ENCODE data around the gene PGAP1.

GRCh38 chr2:196839574-196839973 lies 86.9 kb downstream of the PGAP1 start:
- TF ChIP-seq SIN3A (IDR thresholded peaks at IDR 0.05; ENCODE audit: borderline replicate concordance, insufficient read depth, low read length): no peak
- TF ChIP-seq, protein P1, sequence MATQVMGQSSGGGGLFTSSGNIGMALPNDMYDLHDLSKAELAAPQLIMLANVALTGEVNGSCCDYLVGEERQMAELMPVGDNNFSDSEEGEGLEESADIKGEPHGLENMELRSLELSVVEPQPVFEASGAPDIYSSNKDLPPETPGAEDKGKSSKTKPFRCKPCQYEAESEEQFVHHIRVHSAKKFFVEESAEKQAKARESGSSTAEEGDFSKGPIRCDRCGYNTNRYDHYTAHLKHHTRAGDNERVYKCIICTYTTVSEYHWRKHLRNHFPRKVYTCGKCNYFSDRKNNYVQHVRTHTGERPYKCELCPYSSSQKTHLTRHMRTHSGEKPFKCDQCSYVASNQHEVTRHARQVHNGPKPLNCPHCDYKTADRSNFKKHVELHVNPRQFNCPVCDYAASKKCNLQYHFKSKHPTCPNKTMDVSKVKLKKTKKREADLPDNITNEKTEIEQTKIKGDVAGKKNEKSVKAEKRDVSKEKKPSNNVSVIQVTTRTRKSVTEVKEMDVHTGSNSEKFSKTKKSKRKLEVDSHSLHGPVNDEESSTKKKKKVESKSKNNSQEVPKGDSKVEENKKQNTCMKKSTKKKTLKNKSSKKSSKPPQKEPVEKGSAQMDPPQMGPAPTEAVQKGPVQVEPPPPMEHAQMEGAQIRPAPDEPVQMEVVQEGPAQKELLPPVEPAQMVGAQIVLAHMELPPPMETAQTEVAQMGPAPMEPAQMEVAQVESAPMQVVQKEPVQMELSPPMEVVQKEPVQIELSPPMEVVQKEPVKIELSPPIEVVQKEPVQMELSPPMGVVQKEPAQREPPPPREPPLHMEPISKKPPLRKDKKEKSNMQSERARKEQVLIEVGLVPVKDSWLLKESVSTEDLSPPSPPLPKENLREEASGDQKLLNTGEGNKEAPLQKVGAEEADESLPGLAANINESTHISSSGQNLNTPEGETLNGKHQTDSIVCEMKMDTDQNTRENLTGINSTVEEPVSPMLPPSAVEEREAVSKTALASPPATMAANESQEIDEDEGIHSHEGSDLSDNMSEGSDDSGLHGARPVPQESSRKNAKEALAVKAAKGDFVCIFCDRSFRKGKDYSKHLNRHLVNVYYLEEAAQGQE (IDR thresholded peaks at IDR 0.05; ENCODE audit: insufficient read depth in 1 of 2, low read depth in 2 of 2, low read length in 2 of 2): no peak
